ENCODE measurements around the gene MBD3L4.
"Not testable (repeated sequence)": the region's sequence is repeated elsewhere in the genome, so short reads cannot be mapped to it uniquely, and the experiment has no call there.

MBD3L4 gene

GRCh38 chr19:7067122-7067521 lies 27.1 kb upstream of the MBD3L4 start:
- peaks cover 22% of the 10 kb centered on the region for H3K9me3 ChIP-seq (ENCODE audit: insufficient read depth, low read depth, low read length)
- not testable (repeated sequence) for H3K27ac ChIP-seq (ENCODE audit: low read length); H3K4me3 ChIP-seq (ENCODE audit: low read length); H3K27me3 ChIP-seq (ENCODE audit: insufficient read depth, low read length); H3K4me1 ChIP-seq (ENCODE audit: insufficient read depth, low read length); H3K36me3 ChIP-seq (ENCODE audit: insufficient read depth, low read depth, low read length); H3K9ac ChIP-seq (ENCODE audit: low read depth, low read length)

GRCh38 chr19:7063764-7064418 lies 23.9 kb upstream of the MBD3L4 start:
- Histone ChIP-seq H3K9ac (ENCODE audit: low read depth, low read length) (no peak overlapping the region), H3K9me3 (ENCODE audit: insufficient read depth, low read depth, low read length) (peaks cover 21% of the 10 kb centered on the region), H3K27ac (ENCODE audit: low read length) (no peak overlapping the region), H3K27me3 (ENCODE audit: insufficient read depth, low read length) (no peaks in the 10 kb centered on the region), H3K4me3 (ENCODE audit: low read length) (no peak overlapping the region), H3K4me1 (ENCODE audit: insufficient read depth, low read length) (no peaks in the 10 kb centered on the region), H3K36me3 (ENCODE audit: insufficient read depth, low read depth, low read length) (no peaks in the 10 kb centered on the region)

- Histone ChIP-seq H3K36me3 (ENCODE audit: insufficient read depth, low read depth, low read length) (no peaks in the 10 kb centered on the region), H3K4me1 (ENCODE audit: insufficient read depth, low read length) (no peaks in the 10 kb centered on the region), H3K27ac (ENCODE audit: low read length) (no peak overlapping the region), H3K27me3 (ENCODE audit: insufficient read depth, low read length) (no peaks in the 10 kb centered on the region), H3K9me3 (ENCODE audit: insufficient read depth, low read depth, low read length) (peaks cover 15% of the 10 kb centered on the region), H3K4me3 (ENCODE audit: low read length) (no peak overlapping the region), H3K9ac (ENCODE audit: low read depth, low read length) (no peak overlapping the region)
Measured at GRCh38 chr19:7063339-7063738, 23.4 kb upstream of the MBD3L4 start.

- not testable (repeated sequence) for H3K9ac ChIP-seq (ENCODE audit: low read depth, low read length); H3K27me3 ChIP-seq (ENCODE audit: insufficient read depth, low read length); H3K9me3 ChIP-seq (ENCODE audit: insufficient read depth, low read depth, low read length); H3K27ac ChIP-seq (ENCODE audit: low read length); H3K4me3 ChIP-seq (ENCODE audit: low read length); H3K4me1 ChIP-seq (ENCODE audit: insufficient read depth, low read length); H3K36me3 ChIP-seq (ENCODE audit: insufficient read depth, low read depth, low read length)
Measured at GRCh38 chr19:7059977-7060376, 20.0 kb upstream of the MBD3L4 start.

- not testable (repeated sequence) for H3K9ac ChIP-seq (ENCODE audit: low read depth, low read length); H3K4me3 ChIP-seq (ENCODE audit: low read length); H3K9me3 ChIP-seq (ENCODE audit: insufficient read depth, low read depth, low read length); H3K27ac ChIP-seq (ENCODE audit: low read length); H3K4me1 ChIP-seq (ENCODE audit: insufficient read depth, low read length); H3K36me3 ChIP-seq (ENCODE audit: insufficient read depth, low read depth, low read length); H3K27me3 ChIP-seq (ENCODE audit: insufficient read depth, low read length)
Measured at GRCh38 chr19:7058576-7058975, 18.6 kb upstream of the MBD3L4 start, which contains the start of gene MBD3L3. Gene MBD3L3 (minus strand): TSS chr19:7058676. CDS start chr19:7058605, 71 bp downstream.

GRCh38 chr19:7056371-7056770 lies 16.4 kb upstream of the MBD3L4 start:
- H3K4me3 ChIP-seq (ENCODE audit: low read length); H3K36me3 ChIP-seq (ENCODE audit: insufficient read depth, low read depth, low read length); H3K4me1 ChIP-seq (ENCODE audit: insufficient read depth, low read length); H3K9me3 ChIP-seq (ENCODE audit: insufficient read depth, low read depth, low read length); H3K9ac ChIP-seq (ENCODE audit: low read depth, low read length); H3K27ac ChIP-seq (ENCODE audit: low read length); H3K27me3 ChIP-seq (ENCODE audit: insufficient read depth, low read length): not testable (repeated sequence)

GRCh38 chr19:7055679-7056078 lies 15.7 kb upstream of the MBD3L4 start:
- not testable (repeated sequence) for H3K9ac ChIP-seq (ENCODE audit: low read depth, low read length); H3K27me3 ChIP-seq (ENCODE audit: insufficient read depth, low read length); H3K4me3 ChIP-seq (ENCODE audit: low read length); H3K27ac ChIP-seq (ENCODE audit: low read length); H3K36me3 ChIP-seq (ENCODE audit: insufficient read depth, low read depth, low read length); H3K4me1 ChIP-seq (ENCODE audit: insufficient read depth, low read length); H3K9me3 ChIP-seq (ENCODE audit: insufficient read depth, low read depth, low read length)

GRCh38 chr19:7054635-7055368 lies 14.8 kb upstream of the MBD3L4 start:
- not testable (repeated sequence) for H3K4me1 ChIP-seq (ENCODE audit: insufficient read depth, low read length); H3K27me3 ChIP-seq (ENCODE audit: insufficient read depth, low read length); H3K36me3 ChIP-seq (ENCODE audit: insufficient read depth, low read depth, low read length); H3K9me3 ChIP-seq (ENCODE audit: insufficient read depth, low read depth, low read length); H3K27ac ChIP-seq (ENCODE audit: low read length); H3K4me3 ChIP-seq (ENCODE audit: low read length); H3K9ac ChIP-seq (ENCODE audit: low read depth, low read length)

- H3K27ac ChIP-seq (ENCODE audit: low read length), result not testable (repeated sequence)
Measured at GRCh38 chr19:7052896-7053295, 12.9 kb upstream of the MBD3L4 start.

GRCh38 chr19:7051421-7051820 lies 11.4 kb upstream of the MBD3L4 start:
- H3K4me3 ChIP-seq (ENCODE audit: low read length); H3K27ac ChIP-seq (ENCODE audit: low read length); H3K27me3 ChIP-seq (ENCODE audit: insufficient read depth, low read length); H3K9me3 ChIP-seq (ENCODE audit: insufficient read depth, low read depth, low read length); H3K4me1 ChIP-seq (ENCODE audit: insufficient read depth, low read length); H3K9ac ChIP-seq (ENCODE audit: low read depth, low read length); H3K36me3 ChIP-seq (ENCODE audit: insufficient read depth, low read depth, low read length): not testable (repeated sequence)

More at GRCh38 chr19:7052896-7053295, 12.9 kb upstream of the MBD3L4 start:
- H3K4me1 ChIP-seq (ENCODE audit: insufficient read depth, low read length); H3K9ac ChIP-seq (ENCODE audit: low read depth, low read length); H3K36me3 ChIP-seq (ENCODE audit: insufficient read depth, low read depth, low read length); H3K9me3 ChIP-seq (ENCODE audit: insufficient read depth, low read depth, low read length); H3K27me3 ChIP-seq (ENCODE audit: insufficient read depth, low read length); H3K4me3 ChIP-seq (ENCODE audit: low read length): not testable (repeated sequence)

- not testable (repeated sequence) for H3K9ac ChIP-seq (ENCODE audit: low read depth, low read length); H3K27ac ChIP-seq (ENCODE audit: low read length); H3K36me3 ChIP-seq (ENCODE audit: insufficient read depth, low read depth, low read length); H3K9me3 ChIP-seq (ENCODE audit: insufficient read depth, low read depth, low read length); H3K4me1 ChIP-seq (ENCODE audit: insufficient read depth, low read length); H3K4me3 ChIP-seq (ENCODE audit: low read length); H3K27me3 ChIP-seq (ENCODE audit: insufficient read depth, low read length)
Measured at GRCh38 chr19:7049021-7049420, 9.0 kb upstream of the MBD3L4 start, which contains the start of gene MBD3L2. Gene MBD3L2 (plus strand): TSS chr19:7049321. CDS start chr19:7049374, 53 bp downstream.

GRCh38 chr19:7041563-7041962 lies 1.6 kb upstream of the MBD3L4 start:
- not testable (repeated sequence) for H3K9ac ChIP-seq (ENCODE audit: low read depth, low read length); H3K4me3 ChIP-seq (ENCODE audit: low read length); H3K4me1 ChIP-seq (ENCODE audit: insufficient read depth, low read length); H3K27me3 ChIP-seq (ENCODE audit: insufficient read depth, low read length); H3K36me3 ChIP-seq (ENCODE audit: insufficient read depth, low read depth, low read length); H3K9me3 ChIP-seq (ENCODE audit: insufficient read depth, low read depth, low read length); H3K27ac ChIP-seq (ENCODE audit: low read length)
